SK-N-MC (cell line): ENCODE results near the gene PIGV.

Experiments used
- DNase-seq: peaks from one replicate; pipeline ENCODE4 v3.0.0-alpha.2; 2011; ENCODE audit warnings: low read depth, low spot score
- H3K27ac ChIP-seq: fragments of 200-600 bp; sonication (generic); 2 replicates; pipeline ENCODE4 v1.5.1; 2016; ENCODE audit warnings: mixed run types
- H3K36me3 ChIP-seq: fragments of 200-600 bp; sonication (generic); 2 replicates; pipeline ENCODE4 v1.6.1; 2017; ENCODE audit warnings: antibody characterized with exemption, low read length, mixed read lengths; ENCODE audit not compliant: insufficient read depth
- H3K4me3 ChIP-seq: fragments of 200-600 bp; sonication (generic); 2 replicates; pipeline ENCODE4 v1.5.1; 2016
- H3K9ac ChIP-seq: fragments of 200-600 bp; sonication (generic); 2 replicates; pipeline ENCODE4 v1.8.0; 2017; ENCODE audit warnings: mixed run types, mixed read lengths; ENCODE audit not compliant: insufficient read length
- H3K9me3 ChIP-seq: fragments of 200-600 bp; sonication (generic); 2 replicates; pipeline ENCODE4 v1.6.1; 2017; ENCODE audit warnings: low read depth, mild to moderate bottlenecking, antibody characterized with exemption, low read length, moderate library complexity, mixed read lengths
- EZH2 ChIP-seq: fragments of 200-600 bp; sonication (generic); IDR thresholded peaks from one replicate; pipeline ENCODE4 v1.6.1; 2017; ENCODE audit warnings: antibody characterized with exemption
- FOXP2 ChIP-seq: optimal IDR thresholded peaks from 2 replicates; pipeline ENCODE3; 2011; ENCODE audit warnings: mild to moderate bottlenecking, moderate library complexity; ENCODE audit not compliant: insufficient read depth; ENCODE audit errors: extremely low read length, control extremely low read depth
- POLR2AphosphoS5 ChIP-seq: IDR thresholded peaks from 2 replicates; pipeline ENCODE4 v1.6.1; 2012; ENCODE audit warnings: mild to moderate bottlenecking, low read depth, low read length, borderline replicate concordance

Gene PIGV

DNA sequence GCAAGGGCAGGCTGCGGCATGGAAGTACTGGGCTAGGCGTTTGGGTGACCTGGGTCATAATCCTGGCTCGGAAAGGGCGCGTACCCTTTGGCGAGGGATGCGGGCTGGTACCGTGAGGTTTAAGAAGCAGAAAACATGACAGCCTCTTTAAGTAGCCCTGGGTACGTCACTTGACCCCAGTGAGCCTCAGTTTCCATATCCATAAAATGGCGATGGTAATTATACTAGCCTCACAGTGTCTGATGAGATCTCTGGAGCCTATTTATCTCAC is 700 bp downstream of the PIGV start:
- TF ChIP-seq EZH2 (no peak), FOXP2 (no peak), POLR2AphosphoS5 (no peak)
- H3K27ac ChIP-seq: peak overlapping the region; percentile 93
- H3K36me3 ChIP-seq: no peaks in the 10 kb centered on the region
- no peaks in the 10 kb centered on the region for H3K9me3 ChIP-seq
- peak overlapping the region; percentile 93 for H3K9ac ChIP-seq
- no peak for DNase-seq
- H3K4me3 ChIP-seq: peak overlapping the region; percentile 94

GRCh38 chr1:26788836-26789611 is 1.3 kb downstream of the PIGV start:
- Histone ChIP-seq H3K27ac (peak overlapping the region; percentile 93), H3K4me3 (peak overlapping the region; percentile 94), H3K9ac (peak overlapping the region; percentile 93), H3K9me3 (no peaks in the 10 kb centered on the region), H3K36me3 (no peaks in the 10 kb centered on the region)
- peak; percentile 62 for DNase-seq
- TF ChIP-seq POLR2AphosphoS5 (peak; percentile 65), EZH2 (no peak)

DNA sequence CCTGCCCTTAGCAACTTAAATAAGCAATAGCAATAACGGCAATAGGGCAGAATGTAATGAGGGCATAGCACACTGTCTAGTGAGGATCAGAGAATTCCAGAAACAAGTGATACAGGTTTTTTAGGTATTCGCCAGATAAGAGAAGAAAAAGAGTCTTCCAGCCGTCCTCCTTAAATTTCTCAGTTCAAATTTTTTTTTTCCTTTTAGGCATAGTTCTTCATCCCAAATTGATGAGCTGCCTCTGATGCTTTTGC is 1.8 kb downstream of the PIGV start:
- H3K27ac ChIP-seq: no peak overlapping the region
- TF ChIP-seq FOXP2: no peak
- no peak for TF ChIP-seq POLR2AphosphoS5
- no peak for TF ChIP-seq EZH2
- H3K9ac ChIP-seq: no peak overlapping the region

GRCh38 chr1:26789931-26790330 is 2.2 kb downstream of the PIGV start:
- TF ChIP-seq FOXP2 (no peak), EZH2 (no peak), POLR2AphosphoS5 (no peak)
- Histone ChIP-seq H3K27ac (no peak overlapping the region), H3K4me3 (no peak overlapping the region), H3K9me3 (no peaks in the 10 kb centered on the region), H3K36me3 (no peaks in the 10 kb centered on the region), H3K9ac (no peak overlapping the region)
- DNase-seq: no peak

More for the DNA sequence above, 1.8 kb downstream of the PIGV start:
- no peaks in the 10 kb centered on the region for H3K9me3 ChIP-seq
- no peak for DNase-seq
- no peaks in the 10 kb centered on the region for H3K36me3 ChIP-seq
- H3K4me3 ChIP-seq: no peak overlapping the region

DNA sequence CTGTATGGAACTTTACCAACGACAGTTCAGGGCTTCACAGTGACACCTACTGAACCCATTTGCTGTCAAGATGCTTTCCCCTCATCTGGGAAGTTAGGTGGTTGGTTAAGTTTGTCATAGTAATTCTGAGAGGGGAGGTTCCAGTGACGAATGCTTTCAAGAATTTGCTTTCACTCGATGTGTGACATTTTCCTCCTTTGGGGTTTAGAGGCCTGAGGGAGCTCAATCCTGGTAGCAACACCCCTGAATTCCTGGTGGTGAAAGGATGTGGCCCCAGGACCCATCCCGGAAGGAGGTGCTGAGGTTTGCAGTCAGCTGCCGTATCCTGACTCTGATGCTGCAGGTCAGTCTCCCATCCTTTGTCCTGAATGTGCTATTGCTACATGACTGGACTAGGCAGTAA is 2.8 kb downstream of the PIGV start:
- no peak for DNase-seq
- H3K27ac ChIP-seq: no peak overlapping the region
- no peaks in the 10 kb centered on the region for H3K9me3 ChIP-seq
- no peak overlapping the region for H3K9ac ChIP-seq
- H3K36me3 ChIP-seq: no peaks in the 10 kb centered on the region
- TF ChIP-seq POLR2AphosphoS5: no peak
- TF ChIP-seq EZH2: no peak
- no peak for TF ChIP-seq FOXP2
- H3K4me3 ChIP-seq: no peak overlapping the region

DNA sequence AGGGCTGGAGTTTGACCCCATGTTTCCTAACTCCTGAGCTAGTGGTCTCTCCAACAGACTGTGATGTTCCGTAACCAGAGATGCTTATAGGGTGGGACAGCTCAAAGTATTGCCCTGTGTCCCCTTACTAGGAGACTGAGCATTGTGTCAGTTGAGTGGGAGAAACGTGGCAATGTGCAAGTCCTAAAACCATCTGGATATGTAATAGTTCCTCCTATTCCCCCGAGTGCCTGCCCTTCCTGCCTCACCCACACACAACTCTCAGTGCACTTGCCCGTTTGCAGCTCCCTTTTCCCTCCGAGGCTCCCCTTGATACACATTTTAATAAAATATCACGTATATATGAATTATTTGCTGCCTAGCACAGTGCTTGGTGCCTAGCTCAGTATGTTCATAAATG is 3.4 kb downstream of the PIGV start:
- no peak for TF ChIP-seq EZH2
- TF ChIP-seq FOXP2: no peak
- no peak for TF ChIP-seq POLR2AphosphoS5
- no peak overlapping the region for H3K9ac ChIP-seq
- no peak overlapping the region for H3K27ac ChIP-seq
- H3K36me3 ChIP-seq: no peaks in the 10 kb centered on the region
- no peak for DNase-seq
- no peaks in the 10 kb centered on the region for H3K9me3 ChIP-seq
- H3K4me3 ChIP-seq: no peak overlapping the region

- Histone ChIP-seq H3K9me3 (no peaks in the 10 kb centered on the region), H3K36me3 (no peaks in the 10 kb centered on the region), H3K9ac (no peak overlapping the region), H3K4me3 (no peak overlapping the region), H3K27ac (no peak overlapping the region)
- no peak for TF ChIP-seq FOXP2
- no peak for TF ChIP-seq POLR2AphosphoS5
- no peak for TF ChIP-seq EZH2
- no peak for DNase-seq
Measured at GRCh38 chr1:26791626-26792025, 3.9 kb downstream of the PIGV start.

- H3K9ac ChIP-seq: no peak overlapping the region
- no peak for TF ChIP-seq EZH2
- TF ChIP-seq POLR2AphosphoS5: no peak
Measured at GRCh38 chr1:26792924-26793323, 5.2 kb downstream of the PIGV start.

GRCh38 chr1:26794391-26794790 is 6.6 kb downstream of the PIGV start:
- DNase-seq: no peak
- TF ChIP-seq FOXP2: no peak
- no peak for TF ChIP-seq POLR2AphosphoS5
- no peak for TF ChIP-seq EZH2

More at GRCh38 chr1:26792924-26793323, 5.2 kb downstream of the PIGV start:
- DNase-seq: no peak
- no peaks in the 10 kb centered on the region for H3K9me3 ChIP-seq
- H3K36me3 ChIP-seq: no peaks in the 10 kb centered on the region
- H3K27ac ChIP-seq: no peak overlapping the region
- H3K4me3 ChIP-seq: no peak overlapping the region

More at GRCh38 chr1:26794391-26794790, 6.6 kb downstream of the PIGV start:
- no peaks in the 10 kb centered on the region for H3K36me3 ChIP-seq
- H3K4me3 ChIP-seq: no peak overlapping the region
- no peak overlapping the region for H3K27ac ChIP-seq
- no peak overlapping the region for H3K9ac ChIP-seq
- no peaks in the 10 kb centered on the region for H3K9me3 ChIP-seq
